CD1c-positive myeloid dendritic cell (primary cell): ENCODE results near the gene BCL2L1.

Experiments used
- DNase-seq: peaks from one replicate; pipeline ENCODE4 v3.0.0-alpha.2; 2016; ENCODE audit errors: extremely low spot score

The BCL2L1 gene

DNA sequence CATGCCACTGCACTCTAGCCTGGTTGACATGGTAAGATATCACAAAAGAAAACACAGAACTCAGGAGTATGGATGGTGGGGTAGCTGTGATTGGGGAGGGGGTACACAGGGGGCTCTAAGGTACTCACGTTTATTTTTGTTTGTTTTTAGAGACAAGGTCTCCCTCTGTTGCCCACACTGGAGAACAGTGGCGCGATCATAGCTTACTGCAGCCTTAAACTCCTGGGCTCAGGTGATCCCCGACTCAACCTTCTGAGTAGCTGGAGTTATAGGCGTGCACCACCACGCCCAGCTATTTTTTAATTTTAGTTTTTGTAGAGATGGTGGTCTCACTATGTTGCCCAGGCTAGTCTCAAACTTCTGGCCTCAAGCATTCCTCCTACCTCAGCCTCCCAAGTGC lies 29.3 kb downstream of the BCL2L1 start:
- DNase-seq, result no peak

DNA sequence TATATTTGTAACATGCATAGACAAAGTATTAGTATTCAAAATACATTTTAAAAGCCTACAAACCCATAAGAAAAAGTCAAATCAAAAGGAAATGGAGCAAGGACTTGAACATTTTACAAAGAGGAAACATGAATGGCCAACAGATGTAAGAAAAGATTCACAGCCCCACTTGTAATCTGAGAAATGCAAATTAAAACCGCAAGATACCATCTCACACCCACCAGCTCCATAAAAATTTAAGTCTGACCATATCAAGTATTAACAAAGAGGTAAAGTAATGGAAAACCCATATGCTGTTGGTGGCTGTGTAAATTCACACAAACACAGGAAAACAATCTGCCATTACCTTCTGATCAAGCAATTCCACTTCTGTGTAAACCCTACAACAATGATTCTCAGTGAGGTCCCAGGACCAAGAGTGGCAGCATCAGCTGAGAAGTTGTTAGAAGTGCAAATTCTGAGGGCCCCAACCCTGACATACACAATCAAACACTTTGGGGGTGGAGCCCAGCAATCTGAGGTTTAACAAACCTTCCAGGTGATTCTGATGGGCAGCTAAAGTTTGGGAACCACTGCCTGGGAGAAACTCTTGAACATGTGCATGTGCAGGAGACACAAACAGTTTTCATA lies 30.9 kb downstream of the BCL2L1 start:
- no peak for DNase-seq

DNA sequence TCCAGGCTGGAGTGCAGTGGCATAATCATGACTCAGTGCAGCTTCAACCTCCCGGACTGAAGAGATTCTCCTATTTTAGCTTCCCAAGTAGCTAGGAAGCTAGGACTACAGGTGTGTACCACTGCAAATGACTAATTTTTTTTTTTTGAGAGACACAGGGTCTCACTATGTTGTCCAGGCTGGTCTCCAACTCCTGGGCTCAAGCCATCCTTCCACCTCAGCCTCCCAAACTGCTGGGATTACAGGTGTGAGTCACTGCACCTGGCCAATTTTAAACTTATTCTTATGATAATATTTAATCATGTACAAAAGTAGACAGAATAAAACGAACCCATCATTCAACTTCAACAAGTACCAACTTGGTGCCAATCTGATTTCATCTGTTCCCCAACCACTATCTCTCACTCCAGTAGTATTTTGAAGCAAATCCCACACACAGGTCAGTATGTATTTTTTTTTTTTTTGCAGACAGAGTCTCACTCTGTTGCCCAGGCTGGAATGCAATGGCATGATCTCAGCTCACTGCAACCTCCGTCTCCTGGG lies 32.5 kb downstream of the BCL2L1 start:
- no peak for DNase-seq

DNA sequence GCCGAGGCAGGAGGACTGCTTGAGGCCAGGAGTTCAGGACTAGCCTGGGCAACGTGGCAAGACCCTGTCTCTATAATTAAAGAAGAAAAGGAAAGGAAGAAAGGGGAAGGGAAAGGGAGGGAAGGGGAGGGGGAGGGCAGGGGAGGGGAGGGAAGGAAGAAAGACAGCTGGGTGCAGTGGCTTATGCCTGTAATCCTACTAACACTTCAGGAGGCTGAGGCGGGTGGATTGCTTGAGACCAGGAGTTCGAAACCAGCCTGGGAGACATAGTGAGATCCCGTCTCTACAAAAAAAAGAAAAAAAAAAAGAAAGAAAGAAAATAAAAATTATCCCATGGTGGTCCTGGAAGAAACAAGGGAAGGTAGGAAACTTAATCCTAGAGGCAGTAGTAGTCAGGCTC lies 33.5 kb downstream of the BCL2L1 start:
- DNase-seq, result no peak

DNA sequence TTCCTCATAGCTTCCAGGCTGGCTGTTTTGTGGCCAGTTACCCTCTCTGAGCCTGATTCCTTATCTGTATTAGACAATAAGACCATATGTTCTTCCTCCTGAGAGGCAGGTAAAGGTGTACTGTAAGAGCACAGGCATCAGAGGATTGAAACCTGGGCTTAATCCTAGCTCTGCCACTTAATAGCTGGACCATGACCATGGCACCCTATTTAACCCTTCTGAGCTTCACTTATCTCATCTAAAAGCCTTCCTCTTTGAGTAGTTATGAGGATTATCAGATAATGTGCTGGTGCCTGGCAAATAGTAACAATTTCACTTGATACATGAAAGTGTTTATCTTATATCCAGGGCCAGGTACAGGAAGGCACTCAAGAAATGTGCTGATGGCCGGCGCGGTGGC lies 34.9 kb downstream of the BCL2L1 start:
- no peak for DNase-seq

DNA sequence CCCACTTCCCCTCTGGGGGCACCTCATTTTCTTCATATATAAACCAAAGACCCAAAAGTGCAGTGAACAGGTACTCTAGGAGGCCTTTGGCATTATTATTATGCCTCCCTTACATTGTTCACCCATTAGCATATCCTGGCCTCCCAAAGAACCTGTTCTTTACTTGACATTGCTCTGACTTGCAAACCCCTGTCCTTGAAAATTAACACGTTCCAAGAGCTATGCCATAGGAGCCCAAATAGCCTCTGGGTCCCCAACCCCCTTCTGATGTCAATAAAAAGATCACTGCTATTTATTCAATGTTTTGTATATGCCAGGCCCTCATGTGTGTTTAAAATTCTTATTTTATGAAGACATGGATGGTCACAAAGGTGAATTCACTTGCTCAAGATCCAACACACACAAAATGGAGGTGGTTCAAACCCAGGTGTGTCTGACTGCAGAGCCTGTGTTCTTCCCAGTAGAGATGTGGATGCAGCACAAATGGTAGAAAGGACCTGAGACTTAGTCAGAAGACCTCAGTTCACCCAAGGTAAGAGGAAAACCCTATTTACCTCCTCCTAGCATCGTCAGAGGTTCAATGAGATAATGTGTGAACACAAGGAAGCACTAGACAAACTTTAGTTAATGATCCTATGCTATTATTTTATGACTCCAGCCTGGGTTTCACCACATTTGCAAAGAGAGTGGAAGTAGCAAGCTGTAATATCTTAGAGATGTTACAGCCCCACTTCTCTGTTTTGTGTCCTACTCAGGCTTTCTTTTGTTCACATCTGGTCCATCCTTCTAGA lies 36.6 kb downstream of the BCL2L1 start:
- DNase-seq, result no peak

DNA sequence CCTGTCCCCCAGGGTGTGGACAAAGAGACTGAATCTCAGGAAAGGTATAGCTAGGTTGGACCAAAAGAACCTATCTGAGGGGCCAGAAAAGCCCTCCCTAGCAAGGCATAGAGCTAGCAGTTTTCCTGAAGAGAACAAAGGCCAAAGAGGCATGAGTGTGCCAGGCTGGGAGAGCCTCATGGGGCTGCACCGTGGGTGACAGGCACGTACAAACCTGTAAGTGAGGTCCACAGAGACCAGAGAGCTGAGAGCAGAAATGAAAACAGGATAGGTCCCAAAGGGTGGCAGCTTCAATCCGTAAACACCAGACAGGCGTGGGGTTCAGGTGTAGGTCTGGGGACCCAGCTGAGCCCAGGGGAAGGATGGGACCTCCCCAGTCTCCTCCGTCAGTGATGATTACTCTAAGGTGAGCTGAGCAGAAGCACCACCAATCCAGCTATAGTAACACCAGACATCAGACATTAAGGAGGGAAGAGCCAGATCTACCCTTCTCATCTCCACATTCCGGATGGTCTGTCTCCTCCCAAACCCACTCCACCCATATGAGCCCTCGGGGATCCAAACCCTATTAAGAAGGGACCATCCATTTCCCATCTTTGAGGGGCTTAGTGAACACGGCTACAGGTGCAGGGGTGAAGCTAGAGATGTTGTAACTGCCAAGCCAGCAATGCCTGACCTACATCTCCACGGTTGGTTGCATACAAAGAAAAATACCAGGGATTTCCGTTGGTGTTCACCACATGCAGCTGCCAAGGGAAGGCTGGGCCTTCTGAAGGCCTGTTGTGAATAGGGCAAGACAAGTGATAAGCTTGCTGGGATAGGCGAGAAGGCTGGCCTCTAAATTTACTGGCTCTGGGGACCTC lies 38.3 kb downstream of the BCL2L1 start:
- no peak for DNase-seq

- no peak for DNase-seq
Observed at GRCh38 chr20:31682927-31683326, 39.7 kb downstream of the BCL2L1 start.

DNA sequence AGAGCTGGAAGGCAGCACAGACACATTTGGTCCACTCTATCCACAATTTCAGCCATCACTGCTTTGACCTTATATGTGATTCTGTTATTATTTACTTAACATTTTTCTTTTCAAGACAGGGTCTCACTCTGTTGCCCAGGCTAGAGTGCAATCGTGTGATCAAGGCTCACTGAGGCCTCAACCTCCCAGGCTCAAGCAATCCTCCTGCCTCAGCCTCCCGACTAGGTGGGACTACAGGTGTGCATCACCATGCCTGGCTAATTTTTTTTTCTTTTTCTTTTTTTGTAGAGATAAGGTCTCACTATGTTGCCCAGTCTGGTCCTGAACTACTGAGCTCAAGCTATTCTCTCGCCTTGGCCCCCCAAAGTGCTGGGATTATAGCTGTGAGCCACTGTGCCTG lies 40.3 kb downstream of the BCL2L1 start:
- no peak for DNase-seq

GRCh38 chr20:31681769-31682168 lies 40.9 kb downstream of the BCL2L1 start:
- DNase-seq, result no peak

GRCh38 chr20:31681128-31681727 lies 41.4 kb downstream of the BCL2L1 start:
- no peak for DNase-seq

DNA sequence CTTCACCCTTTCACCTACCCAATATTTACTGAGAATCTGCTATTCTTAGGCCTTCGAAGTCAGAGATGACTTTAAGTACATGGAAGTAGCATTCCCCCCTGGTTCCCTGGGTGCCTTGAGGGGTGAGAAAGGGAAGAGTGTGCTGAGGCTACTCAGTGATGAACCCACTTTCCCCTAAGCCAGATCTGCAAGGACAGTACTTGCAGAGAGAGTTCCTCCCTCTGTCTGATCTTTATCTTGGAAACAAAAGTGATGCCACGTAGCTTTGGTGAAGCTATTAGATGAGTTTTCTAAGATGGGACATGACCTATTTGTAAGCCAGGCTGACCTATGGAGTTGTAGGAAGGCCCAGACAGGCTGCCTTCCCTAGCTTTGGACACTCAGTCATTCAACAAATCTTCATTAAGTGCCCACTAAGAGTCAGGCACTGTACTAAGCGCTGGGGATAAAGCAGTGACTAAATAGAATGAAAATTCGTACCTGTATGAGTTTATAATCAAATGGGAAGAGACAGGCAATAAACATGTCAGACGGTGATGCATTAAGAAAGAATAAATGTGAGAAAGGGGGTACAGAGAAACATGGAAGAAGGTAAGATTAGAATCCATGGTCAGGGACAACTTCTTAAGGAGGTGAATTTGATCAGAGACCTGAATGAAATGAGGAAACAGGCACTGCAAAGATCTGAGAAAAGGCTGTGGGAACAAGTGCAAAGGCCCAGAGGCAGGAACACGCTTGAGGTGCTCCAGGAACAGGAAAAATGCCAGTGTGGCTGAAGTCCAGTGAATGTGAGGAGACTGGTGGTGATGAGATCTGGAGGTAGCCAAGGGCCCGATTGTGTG lies 42.2 kb downstream of the BCL2L1 start:
- DNase-seq, result no peak

DNA sequence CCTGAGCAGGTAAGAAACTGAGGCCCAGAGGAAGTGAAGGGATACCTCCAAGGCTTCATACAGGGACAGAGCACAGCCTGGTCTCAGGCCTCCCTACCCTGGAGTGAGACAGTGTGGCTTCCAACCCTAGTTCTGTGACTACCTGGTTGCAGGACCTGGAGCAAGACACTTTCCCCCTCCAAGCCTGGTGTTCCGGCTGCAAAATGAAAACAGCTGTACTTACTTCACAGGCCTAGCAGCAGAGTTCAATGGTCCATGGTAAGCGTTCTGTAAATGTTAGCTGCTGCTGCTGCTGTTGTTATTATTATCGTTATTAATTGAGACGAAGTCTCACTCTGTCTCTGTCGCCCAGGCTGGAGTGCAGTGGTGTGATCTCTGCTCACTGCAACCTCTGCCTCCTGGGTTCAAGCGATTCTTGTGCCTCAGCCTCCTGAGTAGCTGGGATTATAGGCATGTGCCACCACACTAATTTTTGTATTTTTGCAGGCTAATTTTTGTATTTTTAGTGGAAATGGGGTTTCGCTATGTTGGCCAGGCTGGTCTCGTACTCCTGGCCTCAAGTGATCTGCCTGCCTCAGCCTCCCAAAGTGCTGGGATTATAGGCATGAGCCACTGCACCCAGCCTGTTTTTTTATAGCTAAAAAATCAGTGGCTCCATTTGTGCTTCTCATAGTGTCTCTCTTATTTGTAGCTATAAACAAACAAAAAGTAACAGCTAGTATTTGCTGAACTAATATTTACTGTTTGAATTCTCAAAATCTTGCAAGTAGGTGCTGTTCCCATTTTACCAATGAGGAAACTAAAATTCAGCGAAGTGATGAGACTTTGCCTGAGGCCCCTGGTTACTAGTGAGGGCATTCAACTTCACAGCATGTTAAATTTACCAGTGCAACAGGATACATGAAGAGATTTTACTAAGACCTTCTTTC lies 43.0 kb downstream of the BCL2L1 start:
- no peak for DNase-seq

DNA sequence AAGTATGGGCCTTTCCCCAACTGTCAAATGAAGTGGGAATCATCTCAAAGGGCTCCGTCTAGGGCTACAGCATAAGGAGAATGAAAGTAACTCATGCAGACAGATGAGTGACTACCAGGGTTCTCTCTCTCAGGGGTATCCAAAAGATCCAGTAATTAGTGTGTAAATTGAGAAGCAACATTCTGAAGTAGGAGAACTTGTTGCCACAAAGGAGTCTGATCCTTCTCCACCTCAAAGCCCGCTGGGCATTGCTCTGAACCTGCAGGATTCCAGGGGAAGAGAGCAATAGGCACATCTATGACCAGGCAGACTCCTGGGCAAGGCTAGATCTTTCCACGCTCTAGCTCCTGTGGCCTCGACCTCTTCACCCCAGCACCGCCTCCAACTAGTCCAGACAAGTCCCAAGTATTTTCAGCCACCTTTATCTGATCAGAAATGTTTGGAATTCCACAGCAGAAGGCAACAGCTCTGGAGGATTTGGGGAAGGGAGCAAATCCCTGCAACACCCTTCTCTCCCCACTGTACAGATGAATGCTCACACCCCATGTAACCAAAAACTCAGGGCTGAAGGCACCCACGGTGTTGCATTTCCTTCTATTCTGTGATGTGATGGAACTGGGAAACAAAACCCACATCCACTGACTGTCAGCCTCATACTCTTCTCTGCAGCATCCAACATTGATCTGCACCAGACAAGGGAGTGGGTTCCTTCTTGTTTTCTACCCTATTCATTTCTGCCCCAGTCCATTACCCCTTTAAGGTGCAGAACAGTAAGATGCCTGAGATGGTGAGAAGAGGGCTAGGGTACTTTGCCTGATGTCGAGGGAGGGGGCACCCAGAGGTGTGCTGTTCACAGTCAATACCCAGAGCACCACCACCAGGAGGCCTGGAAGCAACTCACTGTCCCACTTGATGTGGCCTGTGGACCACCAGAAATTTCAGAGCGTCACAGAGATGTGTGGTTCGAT lies 44.0 kb downstream of the BCL2L1 start:
- no peak for DNase-seq

DNA sequence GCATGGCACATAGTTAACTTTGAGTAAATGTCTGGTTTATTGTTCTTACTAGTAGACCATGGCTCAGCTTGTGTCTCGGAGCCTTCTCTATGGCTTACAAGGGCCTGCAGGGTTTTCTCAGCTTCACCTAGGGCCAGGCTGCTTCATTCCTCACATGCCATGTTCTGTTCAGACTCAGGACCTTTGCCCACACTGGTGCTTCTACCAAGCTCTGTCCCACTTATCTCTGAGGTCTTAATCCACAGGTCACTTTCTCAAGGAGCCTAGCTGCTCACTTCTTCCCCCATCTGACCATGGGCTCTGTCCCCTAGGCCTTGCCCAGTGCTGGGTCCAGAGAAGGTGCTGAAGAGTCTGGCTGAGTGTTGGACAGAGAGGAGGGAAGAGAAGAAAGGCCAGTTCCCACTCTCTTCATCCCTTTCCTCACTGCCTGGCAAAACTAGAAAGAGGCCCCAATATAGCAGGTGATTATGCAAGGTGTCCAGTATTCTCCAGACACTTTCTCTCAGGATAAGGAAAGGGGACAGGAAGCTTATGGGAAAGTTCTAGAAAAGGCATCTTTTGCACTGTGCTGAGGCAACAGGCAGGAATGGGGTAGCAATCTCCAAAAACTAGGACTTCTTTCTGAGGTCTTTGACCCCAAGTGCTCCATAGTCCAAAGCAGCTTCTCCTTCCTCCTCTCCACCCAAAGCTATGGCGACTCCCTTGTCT lies 45.0 kb downstream of the BCL2L1 start:
- DNase-seq, result no peak

- no peak for DNase-seq
Observed at GRCh38 chr20:31676609-31676989, 46.1 kb downstream of the BCL2L1 start.

GRCh38 chr20:31675828-31676608 lies 46.6 kb downstream of the BCL2L1 start:
- peak; percentile 69 for DNase-seq
